ENCODE data around the gene NPC2. TPM values are rescaled to one million over a fixed set of nuclear protein-coding genes. Genes with fewer than 3 reads are reported as not detected.

NPC2 gene
- total and polyA plus RNA-seq, 9 of the 15 experiments (the other 6 are each of a cell fraction or from before 2014, with no cell fraction given) = 16.6 to 74.1 (median 32.6) TPM

DNA sequence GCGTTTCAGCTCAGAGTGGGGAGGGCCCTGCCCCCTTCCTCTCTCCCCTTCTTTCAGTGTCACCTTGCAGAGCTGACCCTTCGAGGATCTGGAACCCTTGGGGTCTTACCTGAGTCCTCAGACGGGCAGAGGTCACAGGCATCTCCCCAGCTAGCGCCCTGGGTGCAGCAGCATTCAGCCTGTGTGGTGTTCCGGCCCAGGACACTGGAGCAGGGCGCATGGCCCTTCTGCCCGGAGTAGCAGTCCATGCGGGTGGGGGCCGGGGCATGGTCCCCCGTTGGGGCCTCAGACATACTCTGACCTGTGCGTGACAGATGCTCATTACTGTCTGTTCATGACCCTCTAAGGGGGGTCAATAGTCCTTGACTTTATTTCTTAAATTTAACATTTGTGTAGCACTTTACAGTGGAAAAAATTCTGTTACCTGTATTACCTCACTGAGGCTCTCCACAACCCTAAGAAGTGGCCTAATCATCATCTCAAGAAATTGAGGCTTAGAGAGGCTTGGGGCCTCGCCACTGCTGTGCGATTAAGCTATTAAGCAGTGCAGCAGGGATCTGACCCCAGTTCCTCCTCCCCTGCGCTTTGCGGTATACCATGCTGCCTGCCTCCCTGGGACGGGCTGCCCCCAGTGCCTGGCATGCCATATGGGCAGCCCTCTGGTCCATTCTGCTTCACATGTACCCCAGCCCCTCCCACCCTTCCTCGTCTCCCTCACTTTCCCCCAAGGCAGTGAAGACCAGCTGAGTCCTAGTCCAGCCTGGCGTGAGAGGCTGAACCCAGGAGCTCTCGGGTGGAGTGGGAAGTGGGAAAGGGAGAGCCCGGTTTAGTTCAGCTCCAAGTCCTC, 12.0 kb upstream of the NPC2 start:
- Histone ChIP-seq H3K27ac (ENCODE audit: extremely low read depth, low read depth, low read length) (no peak overlapping the region), H3K4me1 (replicated peaks in 1 of 2; ENCODE audit: control insufficient read depth in 2 of 2, insufficient read depth in 2 of 2, low read length in 2 of 2) (peaks cover 0 to 7% of the 10 kb centered on the region in 2 experiments; a peak in 1 of 5 replicates), H3K79me2 (ENCODE audit: control insufficient read depth, insufficient read depth, low read length) (no peaks in the 10 kb centered on the region), H4K20me1 (replicated peaks; ENCODE audit: control insufficient read depth, insufficient read depth, low read length) (no peaks in the 10 kb centered on the region; the same call in 1 of the 2 replicates), H3K4me3 (no peak overlapping the region), H3K27me3 (ENCODE audit: control insufficient read depth in 2 of 2, insufficient read depth in 2 of 2, low read length in 2 of 2) (peaks cover 0 to 40% of the 10 kb centered on the region in 2 experiments; a peak in 2 of 5 replicates), H3K9me3 (replicated peaks; ENCODE audit: control insufficient read depth, insufficient read depth, low read depth, low read length) (no peaks in the 10 kb centered on the region), H3K9ac (ENCODE audit: insufficient read depth in 1 of 2, low read depth in 2 of 2, low read length in 2 of 2) (no peak overlapping the region), H2AFZ (ENCODE audit: low read depth, low read length) (no peak overlapping the region), H3K9me1 (ENCODE audit: control insufficient read depth, insufficient read depth, low read length) (no peaks in the 10 kb centered on the region), H3K36me3 (ENCODE audit: control insufficient read depth, insufficient read depth, low read length) (no peaks in the 10 kb centered on the region), H3K4me2 (ENCODE audit: insufficient read depth, low read length) (no peak overlapping the region)
- DNase-seq (ENCODE audit: extremely low read depth in 1 of 4, low spot score in 3 of 4) (no peak), FAIRE-seq (no peak), ATAC-seq (no peak)
- intact Hi-C loops (cut with micrococcal nuclease) (loop anchor here (5.0 kb wide), 1 partner anchor 297 kb away; no protein-coding TSS in a partner anchor), in situ Hi-C loops (cut with MboI) (no loop called here)
- ChIA-PET CTCF (ENCODE audit: low intra/inter-chr PET ratio) (no interaction called here), POLR2A (no interaction called here)
- WGBS (ENCODE audit: insufficient coverage, low coverage, missing lambda C conversion rate) = 1% methylated on average over 10 of the region's 20 CpGs
- BruUV-seq (replicated peaks) = no TSS peak
- TF ChIP-seq MED1 (CRISPR knock-in tag; IDR thresholded peaks at IDR 0.05; ENCODE audit: borderline replicate concordance) = no peak
- no peak for TF ChIP-seq TSC22D4 (tag; IDR thresholded peaks at IDR 0.05)
- no peak for TF ChIP-seq CXXC5 (CRISPR knock-in tag; IDR thresholded peaks at IDR 0.05)
- TF ChIP-seq STAT5A (IDR thresholded peaks at IDR 0.05; ENCODE audit: borderline replicate concordance, low read length) = no peak
- no peak for TF ChIP-seq TBP (optimal IDR thresholded peaks at IDR 0.05; ENCODE audit: low read depth, low read length)
- no peak for TF ChIP-seq CBFB (CRISPR knock-in tag; IDR thresholded peaks at IDR 0.05)
- no peak for TF ChIP-seq XRCC4 (IDR thresholded peaks at IDR 0.05; ENCODE audit: extremely low read depth, insufficient read depth, insufficient read length)
- TF ChIP-seq, protein P1, sequence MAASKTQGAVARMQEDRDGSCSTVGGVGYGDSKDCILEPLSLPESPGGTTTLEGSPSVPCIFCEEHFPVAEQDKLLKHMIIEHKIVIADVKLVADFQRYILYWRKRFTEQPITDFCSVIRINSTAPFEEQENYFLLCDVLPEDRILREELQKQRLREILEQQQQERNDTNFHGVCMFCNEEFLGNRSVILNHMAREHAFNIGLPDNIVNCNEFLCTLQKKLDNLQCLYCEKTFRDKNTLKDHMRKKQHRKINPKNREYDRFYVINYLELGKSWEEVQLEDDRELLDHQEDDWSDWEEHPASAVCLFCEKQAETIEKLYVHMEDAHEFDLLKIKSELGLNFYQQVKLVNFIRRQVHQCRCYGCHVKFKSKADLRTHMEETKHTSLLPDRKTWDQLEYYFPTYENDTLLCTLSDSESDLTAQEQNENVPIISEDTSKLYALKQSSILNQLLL (CRISPR knock-in tag; IDR thresholded peaks at IDR 0.05; ENCODE audit: borderline replicate concordance) = no peak
- no peak for TF ChIP-seq HNRNPL (IDR thresholded peaks at IDR 0.05; ENCODE audit: low read depth, low read length)
- TF ChIP-seq ZNF639 (CRISPR knock-in tag; conservative IDR thresholded peaks at IDR 0.05 in 1 of 2, IDR thresholded peaks at IDR 0.05 in 1 of 2) = no peak
- TF ChIP-seq CTBP1 (IDR thresholded peaks at IDR 0.05; ENCODE audit: borderline replicate concordance) = no peak
- TF ChIP-seq TAF15 (IDR thresholded peaks at IDR 0.05; ENCODE audit: low read depth, low read length) = no peak

Measured in K562 (cell line).